GM23248 (cell line): ENCODE results near the gene CHN1.

Experiments used
- EZH2 ChIP-seq: fragments of 200-600 bp; sonication (generic); IDR thresholded peaks from 2 replicates; pipeline ENCODE4 v1.6.1; 2018; ENCODE audit warnings: antibody characterized with exemption, mild to moderate bottlenecking; ENCODE audit not compliant: insufficient read depth, poor library complexity, severe bottlenecking
- EZH2phosphoT487 ChIP-seq: fragments of 200-600 bp; sonication (generic); IDR thresholded peaks from 2 replicates; pipeline ENCODE4 v1.6.1; 2018; ENCODE audit warnings: antibody characterized with exemption, moderate library complexity, mild to moderate bottlenecking, low read depth; ENCODE audit not compliant: insufficient read depth

GRCh38 chr2:174827371-174828369 lies 177.5 kb downstream of the CHN1 start:
- no peak for TF ChIP-seq EZH2
- TF ChIP-seq EZH2phosphoT487: no peak
